Activated CD8-positive, alpha-beta T cell treated with anti-CD3 and anti-CD28 coated beads, Interleukin-2, amount 10 ng/mL, durations not matched to agents 7 days and 5 days (primary cell): ENCODE measurements around the gene PRKAA2. TPM values are rescaled to one million over a fixed set of nuclear protein-coding genes. Genes with fewer than 3 reads are reported as not detected.
"Not testable (repeated sequence)": the region's sequence is repeated elsewhere in the genome, so short reads cannot be mapped to it uniquely, and the experiment has no call there.

Source experiments
- ATAC-seq: fragments of 150-1000 bp; cut with Tn5 transposase; one replicate; pipeline ENCODE4 v1.10.0; 2021; ENCODE audit warnings: moderate library complexity
- CTCF ChIA-PET: fragments of 350-600 bp; sonication (Branson Sonifier 250); formaldehyde crosslinking; loops from one replicate; lab custom pipeline; 2021; ENCODE audit warnings: antibody characterized with exemption; lab: Charles Lee
- POLR2A ChIA-PET: fragments of 350-600 bp; sonication (Branson Sonifier 250); formaldehyde crosslinking; loops from one replicate; lab custom pipeline; 2021; ENCODE audit warnings: antibody characterized with exemption; lab: Charles Lee
- DNase-seq: peaks from one replicate; pipeline ENCODE4 v3.0.0-alpha.2; 2020
- H3K27ac Mint-ChIP-seq: one replicate; pipeline ENCODE4 v1.8.0; 2021; ENCODE audit warnings: mild to moderate bottlenecking, mixed read lengths
- H3K27me3 Mint-ChIP-seq: one replicate; pipeline ENCODE4 v1.8.0; 2021; ENCODE audit warnings: low read depth, mixed read lengths
- H3K36me3 Mint-ChIP-seq: one replicate; pipeline ENCODE4 v1.8.0; 2021; ENCODE audit warnings: low read depth, mixed read lengths
- H3K4me1 Mint-ChIP-seq: one replicate; pipeline ENCODE4 v1.8.0; 2021; ENCODE audit warnings: low read depth, mixed read lengths
- H3K4me3 Mint-ChIP-seq: one replicate; pipeline ENCODE4 v1.8.0; 2021; ENCODE audit warnings: mild to moderate bottlenecking, mixed read lengths
- H3K9me3 Mint-ChIP-seq: one replicate; pipeline ENCODE4 v1.8.0; 2022; ENCODE audit warnings: mixed read lengths; ENCODE audit not compliant: insufficient read depth
- total RNA-seq, 2 experiments: library from RNA; stranded (reverse); gene quantifications; one replicate each; pipeline ENCODE4 v1.2.3, GENCODE V29; 2021

The PRKAA2 gene
- not detected for total RNA-seq

- POLR2A ChIA-PET, result no interaction called here
Measured at GRCh38 chr1:56644919-56645676, at the start of gene PRKAA2. PRKAA2 (plus strand) TSS chr1:56645314; CDS start chr1:56645388, 74 bp downstream.

DNA sequence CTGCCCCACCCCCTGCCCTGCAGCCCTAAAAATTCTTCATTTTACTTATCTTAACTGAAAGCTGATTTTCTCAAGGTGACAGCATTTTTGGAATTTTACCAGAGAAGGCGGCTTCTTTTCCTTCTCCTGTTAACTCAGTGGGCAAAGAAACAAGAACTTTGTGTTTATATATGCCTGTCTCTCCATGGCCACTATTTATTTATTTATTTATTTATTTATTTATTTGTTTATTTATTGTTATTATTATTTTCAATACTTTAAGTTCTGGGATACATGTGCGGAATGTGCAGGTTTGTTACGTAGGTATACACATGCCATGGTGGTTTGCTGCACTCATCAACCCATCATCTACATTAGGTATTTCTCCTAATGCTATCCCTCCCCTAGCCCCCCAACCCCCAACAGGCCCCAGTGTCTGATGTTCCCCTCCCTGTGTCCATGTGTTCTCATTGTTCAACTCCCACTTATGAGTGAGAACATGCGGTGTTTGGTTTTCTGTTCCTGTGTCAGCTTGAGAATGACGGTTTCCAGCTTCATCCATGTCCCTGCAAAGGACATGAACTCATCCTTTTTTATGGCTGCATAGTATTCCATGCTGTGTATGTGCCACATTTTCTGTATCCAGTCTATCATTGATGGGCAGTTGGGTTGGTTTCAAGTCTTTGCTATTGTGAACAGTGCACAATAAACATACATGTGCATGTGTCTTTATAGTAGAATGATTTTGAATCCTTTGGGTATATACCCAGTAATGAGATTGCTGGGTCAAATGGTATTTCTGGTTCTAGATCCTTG lies 49.5 kb upstream of the PRKAA2 start:
- H3K9me3 Mint-ChIP-seq, H3K36me3 Mint-ChIP-seq, DNase-seq, CTCF ChIA-PET, H3K4me1 Mint-ChIP-seq, ATAC-seq, H3K27ac Mint-ChIP-seq, H3K4me3 Mint-ChIP-seq, POLR2A ChIA-PET, H3K27me3 Mint-ChIP-seq: not testable (repeated sequence)

More at GRCh38 chr1:56644919-56645676, at the start of gene PRKAA2:
- H3K9me3 Mint-ChIP-seq, result no peaks in the 10 kb centered on the region
- peak; percentile 33 for ATAC-seq
- no peaks in the 10 kb centered on the region for H3K36me3 Mint-ChIP-seq
- H3K4me1 Mint-ChIP-seq, result no peaks in the 10 kb centered on the region
- no peak for DNase-seq
- no peak within 1 kb of the TSS for H3K27ac Mint-ChIP-seq
- peak within 1 kb of the TSS; percentile 45 for H3K4me3 Mint-ChIP-seq
- peaks cover 36% of the 10 kb centered on the region for H3K27me3 Mint-ChIP-seq
- CTCF ChIA-PET, result no interaction called here

- H3K27ac Mint-ChIP-seq, H3K27me3 Mint-ChIP-seq, H3K9me3 Mint-ChIP-seq, POLR2A ChIA-PET, DNase-seq, H3K4me3 Mint-ChIP-seq, ATAC-seq, H3K4me1 Mint-ChIP-seq, CTCF ChIA-PET, H3K36me3 Mint-ChIP-seq: not testable (repeated sequence)
Measured at GRCh38 chr1:56610097-56610496, 35.0 kb upstream of the PRKAA2 start.

DNA sequence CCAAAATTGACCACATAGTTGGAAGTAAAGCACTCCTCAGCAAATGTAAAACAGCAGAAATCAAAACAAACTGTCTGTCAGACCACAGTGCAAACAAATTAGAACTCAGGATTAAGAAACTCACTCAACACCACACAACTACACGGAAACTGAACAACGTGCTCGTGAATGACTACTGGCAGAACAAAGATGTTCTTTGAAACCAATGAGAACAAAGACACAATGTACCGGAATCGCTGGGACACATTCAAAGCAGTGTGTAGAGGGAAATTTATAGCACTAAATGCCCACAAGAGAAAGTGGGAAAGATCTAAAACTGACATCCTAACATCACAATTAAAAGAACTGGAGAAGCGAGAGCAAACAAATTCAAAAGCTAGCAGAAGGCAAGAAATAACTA lies 34.3 kb upstream of the PRKAA2 start:
- H3K4me3 Mint-ChIP-seq, H3K27me3 Mint-ChIP-seq, H3K36me3 Mint-ChIP-seq, POLR2A ChIA-PET, CTCF ChIA-PET, DNase-seq, H3K4me1 Mint-ChIP-seq, H3K27ac Mint-ChIP-seq, ATAC-seq, H3K9me3 Mint-ChIP-seq: not testable (repeated sequence)

DNA sequence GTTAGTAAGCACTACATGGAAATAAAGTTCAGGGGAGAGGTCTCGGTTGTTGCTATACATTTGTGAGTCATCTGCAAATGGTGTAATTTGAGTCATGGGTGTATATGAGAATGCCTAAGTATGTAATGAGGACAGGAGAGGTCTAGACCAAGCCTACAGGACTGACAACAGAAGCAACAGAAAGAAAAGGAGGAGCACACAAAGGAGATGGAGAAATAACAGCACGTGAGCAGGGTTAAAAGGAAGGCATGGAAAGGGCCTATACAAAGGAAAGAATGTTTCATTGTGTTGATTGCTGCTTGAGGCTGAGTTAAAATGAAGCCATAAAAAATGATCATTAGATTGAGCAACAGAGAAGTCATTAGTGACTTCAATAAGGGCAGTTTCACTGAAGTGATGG lies 28.0 kb upstream of the PRKAA2 start:
- CTCF ChIA-PET, result no interaction called here

DNA sequence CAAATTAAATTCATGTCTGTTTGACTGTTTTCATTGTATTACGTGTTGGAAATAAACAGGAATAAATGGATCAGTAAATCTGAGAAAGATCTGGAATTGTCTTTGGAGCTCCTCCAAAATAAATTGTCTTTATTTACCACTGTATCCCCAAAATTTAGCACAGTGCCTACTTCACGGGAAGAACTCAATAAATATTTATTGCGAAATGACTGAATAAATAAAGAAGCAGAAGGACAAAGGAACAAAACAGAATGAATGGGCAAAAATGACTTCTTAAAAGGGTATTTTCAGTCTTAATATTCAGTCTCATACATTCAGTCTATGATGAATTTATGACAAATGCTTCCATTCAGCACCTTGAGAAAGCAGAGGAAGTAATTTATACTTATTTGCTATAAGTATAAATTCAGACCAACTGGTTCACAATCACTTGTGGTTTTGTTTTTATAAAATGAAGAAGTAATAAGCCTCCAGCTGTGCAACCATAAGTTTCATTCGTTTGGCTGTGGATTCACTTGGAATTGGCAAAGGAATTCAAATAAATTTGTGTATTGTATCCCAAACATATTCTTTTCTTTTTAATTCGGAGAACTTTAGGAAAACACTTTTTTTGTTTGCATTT lies 19.2 kb upstream of the PRKAA2 start:
- Mint-ChIP-seq H3K36me3 (no peaks in the 10 kb centered on the region), H3K27me3 (no peaks in the 10 kb centered on the region), H3K4me1 (no peaks in the 10 kb centered on the region), H3K9me3 (no peaks in the 10 kb centered on the region), H3K27ac (no peak overlapping the region), H3K4me3 (no peak overlapping the region)
- ChIA-PET POLR2A (no interaction called here), CTCF (no interaction called here)
- no peak for DNase-seq
- ATAC-seq, result no peak

More for the DNA sequence above, 28.0 kb upstream of the PRKAA2 start:
- H3K9me3 Mint-ChIP-seq, result no peaks in the 10 kb centered on the region
- ATAC-seq, result no peak
- no peaks in the 10 kb centered on the region for H3K4me1 Mint-ChIP-seq
- no peak overlapping the region for H3K27ac Mint-ChIP-seq
- DNase-seq, result no peak
- no peak overlapping the region for H3K4me3 Mint-ChIP-seq
- POLR2A ChIA-PET, result interaction anchor here (0.6 kb wide), 1 partner anchor 1259 kb away, joined by 3 read pairs; no protein-coding TSS in a partner anchor
- H3K27me3 Mint-ChIP-seq, result no peaks in the 10 kb centered on the region
- no peaks in the 10 kb centered on the region for H3K36me3 Mint-ChIP-seq

GRCh38 chr1:56626546-56626945 lies 18.6 kb upstream of the PRKAA2 start:
- Mint-ChIP-seq H3K36me3 (no peaks in the 10 kb centered on the region), H3K4me1 (no peaks in the 10 kb centered on the region), H3K27ac (no peak overlapping the region), H3K4me3 (no peak overlapping the region), H3K9me3 (no peaks in the 10 kb centered on the region), H3K27me3 (no peaks in the 10 kb centered on the region)
- DNase-seq (no peak), ATAC-seq (no peak)
- ChIA-PET POLR2A (no interaction called here), CTCF (no interaction called here)

DNA sequence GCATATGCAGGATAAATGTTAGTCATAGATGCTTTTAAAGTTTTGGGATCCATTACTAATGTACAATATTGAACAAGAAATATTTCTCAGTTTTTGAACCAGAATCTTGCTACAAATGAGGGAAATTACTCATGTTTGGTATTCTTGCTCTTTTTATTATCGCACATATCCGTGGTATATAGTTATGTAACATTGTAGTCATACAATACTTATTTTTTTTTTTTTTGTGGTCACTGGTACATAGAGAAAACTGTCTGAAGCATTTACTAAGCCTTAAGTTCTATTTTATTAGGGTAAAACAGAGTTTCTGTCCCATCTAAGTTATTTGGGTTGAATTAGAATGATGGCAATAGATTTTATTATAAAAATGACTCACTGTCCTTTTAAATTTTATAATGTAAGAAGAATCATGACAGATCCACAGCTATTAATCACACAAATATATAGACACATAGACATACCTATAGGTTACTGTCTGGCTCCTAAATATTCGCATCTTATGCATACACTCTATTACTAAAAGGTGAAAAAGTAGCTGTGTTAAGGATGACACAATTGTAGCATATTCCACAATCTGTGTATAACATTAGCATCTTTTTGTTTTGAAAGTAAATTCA lies 18.0 kb upstream of the PRKAA2 start:
- Mint-ChIP-seq H3K27me3 (no peaks in the 10 kb centered on the region), H3K9me3 (no peaks in the 10 kb centered on the region), H3K4me3 (no peak overlapping the region), H3K27ac (no peak overlapping the region), H3K4me1 (no peaks in the 10 kb centered on the region), H3K36me3 (no peaks in the 10 kb centered on the region)
- DNase-seq, result no peak
- ATAC-seq, result no peak
- ChIA-PET POLR2A (no interaction called here), CTCF (no interaction called here)

- ChIA-PET CTCF (no interaction called here), POLR2A (no interaction called here)
- ATAC-seq (no peak), DNase-seq (no peak)
- Mint-ChIP-seq H3K4me1 (no peaks in the 10 kb centered on the region), H3K27me3 (no peaks in the 10 kb centered on the region), H3K27ac (no peak overlapping the region), H3K36me3 (no peaks in the 10 kb centered on the region), H3K4me3 (no peak overlapping the region), H3K9me3 (no peaks in the 10 kb centered on the region)
Measured at GRCh38 chr1:56627636-56628039, 17.5 kb upstream of the PRKAA2 start.

DNA sequence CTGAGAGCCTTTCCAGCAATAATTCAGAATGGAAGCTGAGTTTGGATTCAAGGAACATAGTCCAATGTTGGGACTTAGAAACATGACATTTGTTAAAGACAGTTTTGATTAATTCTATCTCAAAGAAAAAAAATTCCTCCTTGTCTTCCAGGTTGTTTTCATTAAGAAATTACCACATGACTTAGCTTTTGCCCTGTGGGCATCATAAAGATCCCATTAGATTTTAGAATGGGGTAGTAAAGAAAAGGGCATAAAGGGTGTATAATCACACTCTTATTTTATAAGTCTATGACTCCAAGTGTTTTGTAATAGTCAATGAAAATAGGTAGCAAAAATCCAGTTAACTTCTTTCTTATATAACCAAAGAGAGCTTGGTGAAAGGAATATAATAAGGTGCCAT lies 14.3 kb upstream of the PRKAA2 start:
- DNase-seq (no peak), ATAC-seq (no peak)
- ChIA-PET CTCF (no interaction called here), POLR2A (no interaction called here)
- Mint-ChIP-seq H3K4me1 (no peaks in the 10 kb centered on the region), H3K9me3 (no peaks in the 10 kb centered on the region), H3K27me3 (no peaks in the 10 kb centered on the region), H3K36me3 (no peaks in the 10 kb centered on the region), H3K27ac (no peak overlapping the region), H3K4me3 (no peak overlapping the region)

DNA sequence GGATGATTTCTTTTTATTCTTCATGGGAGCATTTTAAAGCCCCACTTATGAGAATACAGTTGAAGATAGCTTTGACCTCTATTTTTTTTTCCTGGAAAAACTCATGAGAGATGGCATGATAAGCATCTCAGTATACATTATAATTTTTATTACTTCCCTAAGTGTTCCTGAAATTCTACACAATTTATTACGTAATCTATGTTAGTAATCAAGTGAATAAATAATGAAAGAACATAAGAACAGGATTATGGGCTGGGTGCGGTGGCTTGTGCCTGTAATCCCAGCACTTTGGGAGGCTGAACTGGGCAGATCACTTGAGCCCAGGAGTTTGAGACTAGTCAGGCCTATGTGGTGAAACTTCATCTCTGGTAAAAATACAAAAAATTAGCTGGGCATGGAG lies 13.2 kb upstream of the PRKAA2 start:
- H3K27ac Mint-ChIP-seq, result no peak overlapping the region
- POLR2A ChIA-PET, result no interaction called here
- ATAC-seq (no peak), DNase-seq (no peak)
- H3K27me3 Mint-ChIP-seq, result no peaks in the 10 kb centered on the region
- no peaks in the 10 kb centered on the region for H3K4me1 Mint-ChIP-seq
- no peaks in the 10 kb centered on the region for H3K9me3 Mint-ChIP-seq
- CTCF ChIA-PET, result no interaction called here
- no peaks in the 10 kb centered on the region for H3K36me3 Mint-ChIP-seq
- H3K4me3 Mint-ChIP-seq, result no peak overlapping the region

- H3K4me3 Mint-ChIP-seq, result no peak overlapping the region
- no peaks in the 10 kb centered on the region for H3K9me3 Mint-ChIP-seq
- no peak for ATAC-seq
- no peaks in the 10 kb centered on the region for H3K36me3 Mint-ChIP-seq
- ChIA-PET CTCF (no interaction called here), POLR2A (no interaction called here)
- DNase-seq, result no peak
- H3K27ac Mint-ChIP-seq, result no peak overlapping the region
- H3K27me3 Mint-ChIP-seq, result no peaks in the 10 kb centered on the region
- H3K4me1 Mint-ChIP-seq, result no peaks in the 10 kb centered on the region
Measured at GRCh38 chr1:56634981-56635380, 10.1 kb upstream of the PRKAA2 start.
